K562 (cell line): ENCODE results near the gene IDH3G. TPM values are rescaled to one million over a fixed set of nuclear protein-coding genes. Genes with fewer than 3 reads are reported as not detected.

Source experiments
- ARID4B ChIP-seq: sonication (generic); formaldehyde crosslinking; IDR thresholded peaks from 2 replicates; pipeline ENCODE4 v1.8.0; 2022; ENCODE audit warnings: mild to moderate bottlenecking, missing genetic modification reagents
- CHAMP1 ChIP-seq: fragments of 450-650 bp; IDR thresholded peaks from 2 replicates; pipeline ENCODE4 v1.6.1; 2016; ENCODE audit warnings: mild to moderate bottlenecking
- ETV6 ChIP-seq, 3 experiments: fragments of 150-350 bp in 1 of 3; sonication (generic) in 1 of 3; formaldehyde crosslinking in 1 of 3; IDR thresholded peaks; 2 replicates each; pipeline versions ENCODE4 v1.6.1 to v1.8.0; 2014 to 2022; ENCODE audit warnings: borderline replicate concordance in 2 of 3, low read depth in 2 of 3, antibody characterized with exemption in 1 of 3, low read length in 1 of 3, mild to moderate bottlenecking in 1 of 3, missing genetic modification reagents in 1 of 3
- GATA2 ChIP-seq: sonication (generic); formaldehyde crosslinking; IDR thresholded peaks from 2 replicates; pipeline ENCODE4 v1.4.0; 2020; ENCODE audit warnings: mild to moderate bottlenecking, missing genetic modification reagents
- GATAD2A ChIP-seq: fragments of 450-650 bp; IDR thresholded peaks from 2 replicates; pipeline ENCODE4 v1.6.1; 2017
- MNT ChIP-seq, 2 experiments: fragments of 450-650 bp; conservative IDR thresholded peaks; 2 replicates each; pipeline ENCODE4 v1.6.1; 2017; ENCODE audit warnings: mild to moderate bottlenecking in 2 of 2, moderate library complexity in 2 of 2
- PTBP1 ChIP-seq: fragments of 200-400 bp; formaldehyde crosslinking; IDR thresholded peaks from 2 replicates; pipeline ENCODE4 v1.6.1; 2017; ENCODE audit warnings: low read depth, low read length
- SNRNP70 ChIP-seq: fragments of 200-400 bp; formaldehyde crosslinking; optimal IDR thresholded peaks from 2 replicates; pipeline ENCODE3; 2017; ENCODE audit warnings: low read depth, low read length
- SUPT5H ChIP-seq: fragments of 450-650 bp; IDR thresholded peaks from 2 replicates; pipeline ENCODE4 v1.6.1; 2016
- TBL1XR1 ChIP-seq, 2 experiments: IDR thresholded peaks; 2 replicates each; pipeline ENCODE4 v1.6.1; 2012; ENCODE audit warnings: improper control_type of control experiment in 2 of 2, low read length in 2 of 2, mild to moderate bottlenecking in 1 of 2
- ZNF695 ChIP-seq: fragments of 450-650 bp; formaldehyde crosslinking; IDR thresholded peaks from 2 replicates; pipeline ENCODE4 v1.4.0; 2020; ENCODE audit warnings: mild to moderate bottlenecking, moderate library complexity
- polyA plus RNA-seq, 8 experiments: library from polyadenylated mRNA; depleted of rRNA in 4 of 8; stranded (reverse) in 5 of 8; unstranded in 3 of 8; fragments of >200 nt; fragmentation: Nextera tagmentation in 2 of 8; fragmentation: Illumina TruSeq in 1 of 8; extraction: Ambion mirVana in 2 of 8; extraction: Trizol in 1 of 8; gene quantifications; 2 replicates each; pipeline versions ENCODE4 v1.2.1 to v1.2.3, GENCODE V29; 2011 to 2014; ENCODE audit warnings: inconsistent platforms in 1 of 8, missing spikeins in 1 of 8
- total RNA-seq, 7 experiments: library from RNA; depleted of rRNA in 6 of 7; stranded (reverse); fragments of >200 nt in 6 of 7; fragmentation: Illumina TruSeq in 2 of 7; extraction: Trizol in 2 of 7; gene quantifications; 2 replicates each; pipeline versions ENCODE4 v1.2.1 to v1.2.3, GENCODE V29; 2011 to 2021; ENCODE audit warnings: low replicate concordance in 1 of 7
- TF ChIP-seq, protein P1 (sequence below): fragments of 450-650 bp; formaldehyde crosslinking; IDR thresholded peaks from 2 replicates; pipeline ENCODE4 v1.4.0; 2020; ENCODE audit warnings: mild to moderate bottlenecking, moderate library complexity

Gene IDH3G
- total and polyA plus RNA-seq, 9 of the 15 experiments (the other 6 are each of a cell fraction or from before 2014, with no cell fraction given): 24.3 to 72.5 (median 37.9) TPM

GRCh38 chrX:153794018-153794896 lies at the start of gene IDH3G, which contains the start of gene SSR4 (continued):
- no peak for TF ChIP-seq GATA2 (CRISPR knock-in tag)
- peak; percentile 74 for TF ChIP-seq SUPT5H
- peak; percentile 78; the same call in 1 of the 2 replicates for TF ChIP-seq ARID4B (CRISPR knock-in tag)
- no peak for TF ChIP-seq ZNF695 (CRISPR knock-in tag)
- no peak for TF ChIP-seq TBL1XR1 (IDR thresholded peaks at IDR 0.05; ENCODE audit: low read length in 2 of 2)
- peak; percentile 85 to 92 for TF ChIP-seq MNT (conservative IDR thresholded peaks at IDR 0.05)
- no peak for TF ChIP-seq SNRNP70
- no peak for TF ChIP-seq ETV6 (IDR thresholded peaks at IDR 0.05; ENCODE audit: borderline replicate concordance in 1 of 2, low read depth in 2 of 2, low read length in 1 of 2)
- TF ChIP-seq ETV6 (CRISPR knock-in tag; IDR thresholded peaks at IDR 0.05; ENCODE audit: borderline replicate concordance): no peak
- TF ChIP-seq, protein P1, sequence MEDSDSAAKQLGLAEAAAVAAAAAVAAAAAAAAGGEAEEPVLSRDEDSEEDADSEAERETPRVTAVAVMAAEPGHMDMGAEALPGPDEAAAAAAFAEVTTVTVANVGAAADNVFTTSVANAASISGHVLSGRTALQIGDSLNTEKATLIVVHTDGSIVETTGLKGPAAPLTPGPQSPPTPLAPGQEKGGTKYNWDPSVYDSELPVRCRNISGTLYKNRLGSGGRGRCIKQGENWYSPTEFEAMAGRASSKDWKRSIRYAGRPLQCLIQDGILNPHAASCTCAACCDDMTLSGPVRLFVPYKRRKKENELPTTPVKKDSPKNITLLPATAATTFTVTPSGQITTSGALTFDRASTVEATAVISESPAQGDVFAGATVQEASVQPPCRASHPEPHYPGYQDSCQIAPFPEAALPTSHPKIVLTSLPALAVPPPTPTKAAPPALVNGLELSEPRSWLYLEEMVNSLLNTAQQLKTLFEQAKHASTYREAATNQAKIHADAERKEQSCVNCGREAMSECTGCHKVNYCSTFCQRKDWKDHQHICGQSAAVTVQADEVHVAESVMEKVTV (CRISPR knock-in tag): no peak
- TF ChIP-seq PTBP1: no peak
- TF ChIP-seq GATAD2A: no peak
- TF ChIP-seq CHAMP1: no peak
